ENCODE results near the gene LTB4R2.

The LTB4R2 gene

DNA sequence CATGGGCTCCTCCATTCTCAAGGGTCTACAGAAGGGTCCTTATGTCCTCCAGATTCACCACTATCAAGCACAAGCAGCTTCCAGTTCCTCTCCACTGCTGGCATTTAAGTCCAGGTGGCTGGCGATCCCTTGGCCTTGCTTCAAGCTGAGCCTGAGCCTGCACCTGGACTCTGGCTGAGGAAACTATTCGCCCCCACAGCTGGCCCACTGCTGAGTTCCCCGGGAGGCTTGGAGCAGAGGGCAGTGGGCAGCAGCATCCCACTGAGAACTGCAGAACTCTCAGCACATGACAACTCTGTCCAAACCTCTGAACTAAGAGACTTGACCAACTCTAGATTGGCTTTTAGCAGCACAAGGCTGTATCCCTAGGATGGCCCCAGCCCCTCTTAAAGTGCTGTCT, 27.2 kb upstream of the LTB4R2 start:
- TF ChIP-seq CTCF (IDR thresholded peaks at IDR 0.05; ENCODE audit: extremely low read depth, insufficient read depth, missing control alignments) = no peak
- no peak for DNase-seq (ENCODE audit: low spot score)
- in situ Hi-C loops (cut with MboI; ENCODE audit: low pct_unique_long_range_greater_than_20kb, low sequenced_read_pairs, unreplicated experiment) = no loop called here

GRCh38 chr14:24283796-24284460, 26.0 kb upstream of the LTB4R2 start:
- no peak for DNase-seq (ENCODE audit: low spot score)
- no peak for TF ChIP-seq CTCF (IDR thresholded peaks at IDR 0.05; ENCODE audit: extremely low read depth, insufficient read depth, missing control alignments)
- in situ Hi-C loops (cut with MboI; ENCODE audit: low pct_unique_long_range_greater_than_20kb, low sequenced_read_pairs, unreplicated experiment) = no loop called here

DNA sequence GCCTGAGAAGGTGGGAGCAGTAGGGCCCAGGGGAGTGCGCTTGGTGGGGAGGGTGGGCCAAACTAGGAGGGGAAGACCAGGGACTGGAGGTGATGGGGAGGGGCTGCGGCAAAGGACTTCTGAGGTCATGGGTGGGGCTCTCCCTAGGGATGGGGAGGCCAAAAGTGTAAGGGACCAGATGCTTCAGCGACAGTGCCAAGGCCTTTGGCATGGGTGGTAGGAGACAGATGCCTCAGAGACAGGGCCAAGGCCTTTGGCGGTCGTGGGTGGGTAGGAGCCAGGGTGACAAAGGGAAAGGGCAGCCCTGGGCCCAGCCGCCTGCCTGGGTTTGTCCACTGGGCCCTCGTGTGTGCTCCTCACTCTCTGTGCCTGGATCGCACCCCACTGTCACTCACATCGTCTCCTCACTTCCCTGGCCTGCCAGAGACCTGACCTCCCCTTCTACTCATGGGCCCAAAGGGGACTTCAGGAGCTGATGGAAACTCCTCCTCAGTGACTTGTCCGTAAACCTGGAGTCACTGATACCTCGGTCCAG, 25.4 kb upstream of the LTB4R2 start:
- DNase-seq (ENCODE audit: low spot score) = no peak
- in situ Hi-C loops (cut with MboI; ENCODE audit: low pct_unique_long_range_greater_than_20kb, low sequenced_read_pairs, unreplicated experiment) = no loop called here
- no peak for TF ChIP-seq CTCF (IDR thresholded peaks at IDR 0.05; ENCODE audit: extremely low read depth, insufficient read depth, missing control alignments)

DNA sequence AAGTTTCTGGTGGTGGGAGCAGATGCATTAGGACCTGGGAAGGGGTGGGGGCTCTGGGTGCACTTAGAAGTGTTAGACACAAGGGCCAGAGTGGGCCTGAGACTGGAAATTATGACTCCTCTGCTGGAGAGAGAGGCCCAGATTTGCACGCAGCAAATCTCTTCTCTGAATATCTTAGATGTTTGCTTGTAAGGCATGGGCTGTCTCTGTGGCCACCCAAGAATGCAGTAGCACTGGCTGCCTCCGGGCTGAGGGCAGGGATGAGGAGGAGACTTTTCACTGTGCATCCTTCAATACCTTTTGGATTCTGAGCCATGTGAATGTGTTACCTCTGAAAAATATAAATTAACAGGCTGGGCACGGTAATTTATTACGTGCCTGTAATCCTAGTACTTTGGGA, 24.6 kb upstream of the LTB4R2 start:
- DNase-seq (ENCODE audit: low spot score) = no peak
- TF ChIP-seq CTCF (IDR thresholded peaks at IDR 0.05; ENCODE audit: extremely low read depth, insufficient read depth, missing control alignments) = no peak
- in situ Hi-C loops (cut with MboI; ENCODE audit: low pct_unique_long_range_greater_than_20kb, low sequenced_read_pairs, unreplicated experiment) = no loop called here

DNA sequence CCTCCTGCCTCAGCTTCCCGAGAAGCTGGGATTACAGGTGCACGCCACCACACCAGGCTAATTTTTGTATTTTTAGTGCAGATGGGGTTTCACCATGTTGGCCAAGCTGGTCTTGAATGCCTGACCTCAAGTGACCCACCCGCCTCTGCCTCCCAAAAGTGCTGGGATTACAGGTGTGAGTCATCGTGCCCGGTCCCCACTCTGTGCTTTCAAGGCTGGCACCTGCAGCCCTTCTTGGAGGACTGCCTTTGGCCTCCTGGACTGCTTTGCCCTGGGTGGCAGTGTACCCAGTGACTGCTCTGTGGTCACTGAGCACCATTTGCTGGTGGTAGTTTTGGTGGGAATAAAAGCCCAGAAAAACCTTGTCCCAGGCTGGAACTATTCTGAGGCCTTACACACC, 22.9 kb upstream of the LTB4R2 start:
- DNase-seq (ENCODE audit: low spot score) = no peak
- TF ChIP-seq CTCF (IDR thresholded peaks at IDR 0.05; ENCODE audit: extremely low read depth, insufficient read depth, missing control alignments) = no peak
- in situ Hi-C loops (cut with MboI; ENCODE audit: low pct_unique_long_range_greater_than_20kb, low sequenced_read_pairs, unreplicated experiment) = no loop called here

DNA sequence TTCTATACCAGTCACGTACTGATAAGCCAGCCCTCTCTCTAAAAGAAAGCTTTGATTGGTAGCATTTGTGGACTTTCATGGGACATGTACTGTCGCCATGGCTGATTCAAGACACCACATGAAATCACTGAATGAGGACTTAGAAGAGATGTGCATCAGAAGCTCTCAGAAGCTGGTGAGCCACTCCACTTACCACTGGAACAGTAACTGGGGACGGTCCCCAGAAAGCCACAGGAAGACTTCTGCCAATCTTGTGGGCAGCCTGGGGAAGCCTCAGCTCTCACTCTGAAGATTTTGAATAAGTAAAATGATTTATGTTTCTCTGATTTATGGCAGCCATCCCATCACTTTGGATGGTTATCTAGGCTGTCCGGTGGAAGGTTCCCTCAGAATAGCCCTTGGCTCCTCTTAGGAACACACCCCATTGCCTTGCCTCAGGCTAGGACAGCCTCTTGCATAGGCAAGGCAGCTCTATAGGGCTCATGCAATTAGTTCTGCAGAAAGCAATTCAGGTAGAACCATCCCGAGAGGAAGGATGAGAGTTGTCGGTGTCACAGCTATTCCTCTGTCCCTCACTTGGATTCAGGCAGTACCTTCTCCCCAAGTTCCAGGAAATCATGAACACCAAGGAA, 20.2 kb upstream of the LTB4R2 start:
- no peak for TF ChIP-seq CTCF (IDR thresholded peaks at IDR 0.05; ENCODE audit: extremely low read depth, insufficient read depth, missing control alignments)
- in situ Hi-C loops (cut with MboI; ENCODE audit: low pct_unique_long_range_greater_than_20kb, low sequenced_read_pairs, unreplicated experiment) = no loop called here
- no peak for DNase-seq (ENCODE audit: low spot score)

All from GM13977 (cell line).